IPS-18c (cell line): ENCODE data around the gene OLFM1.
"Not testable (repeated sequence)": the region's sequence is repeated elsewhere in the genome, so short reads cannot be mapped to it uniquely, and the experiment has no call there.

ENCODE experiments used
- H3K4me3 ChIP-seq: 2 replicates; pipeline ENCODE4 v1.7.0; 2013; ENCODE audit warnings: low read depth, mild to moderate bottlenecking, low read length, moderate library complexity; ENCODE audit not compliant: insufficient read depth
- H3K9me3 ChIP-seq: one replicate; pipeline ENCODE4 v1.6.1; 2013; ENCODE audit warnings: mild to moderate bottlenecking, low read length, moderate library complexity; ENCODE audit not compliant: control insufficient read depth, insufficient read depth

OLFM1 gene

GRCh38 chr9:135147474-135147805 lies 60.0 kb downstream of the OLFM1 start:
- no peak overlapping the region for H3K4me3 ChIP-seq
- no peaks in the 10 kb centered on the region for H3K9me3 ChIP-seq

- Histone ChIP-seq H3K4me3 (no peak overlapping the region), H3K9me3 (no peaks in the 10 kb centered on the region)
Observed at GRCh38 chr9:135147938-135148337, 60.5 kb downstream of the OLFM1 start.

- no peaks in the 10 kb centered on the region for H3K9me3 ChIP-seq
Observed at GRCh38 chr9:135148386-135148785, 60.9 kb downstream of the OLFM1 start.

GRCh38 chr9:135149901-135150300 lies 62.4 kb downstream of the OLFM1 start:
- not testable (repeated sequence) for H3K9me3 ChIP-seq, H3K4me3 ChIP-seq

More at GRCh38 chr9:135148386-135148785, 60.9 kb downstream of the OLFM1 start:
- no peak overlapping the region for H3K4me3 ChIP-seq

GRCh38 chr9:135150981-135151380 lies 63.5 kb downstream of the OLFM1 start:
- no peak overlapping the region for H3K4me3 ChIP-seq
- no peaks in the 10 kb centered on the region for H3K9me3 ChIP-seq

GRCh38 chr9:135151757-135152613 lies 64.5 kb downstream of the OLFM1 start:
- no peaks in the 10 kb centered on the region for H3K9me3 ChIP-seq
- H3K4me3 ChIP-seq, result no peak overlapping the region

- no peak overlapping the region for H3K4me3 ChIP-seq
- H3K9me3 ChIP-seq, result no peaks in the 10 kb centered on the region
Observed at GRCh38 chr9:135152614-135153334, 65.3 kb downstream of the OLFM1 start.

- Histone ChIP-seq H3K9me3 (no peaks in the 10 kb centered on the region), H3K4me3 (no peak overlapping the region)
Observed at GRCh38 chr9:135154050-135154615, 66.7 kb downstream of the OLFM1 start.

GRCh38 chr9:135155396-135155795 lies 67.9 kb downstream of the OLFM1 start:
- Histone ChIP-seq H3K4me3 (no peak overlapping the region), H3K9me3 (no peaks in the 10 kb centered on the region)

GRCh38 chr9:135156525-135157510 lies 69.3 kb downstream of the OLFM1 start:
- Histone ChIP-seq H3K4me3 (no peak overlapping the region), H3K9me3 (no peaks in the 10 kb centered on the region)

GRCh38 chr9:135157856-135158563 lies 70.5 kb downstream of the OLFM1 start:
- H3K4me3 ChIP-seq, result no peak overlapping the region
- H3K9me3 ChIP-seq, result no peaks in the 10 kb centered on the region

GRCh38 chr9:135158564-135158937 lies 71.1 kb downstream of the OLFM1 start:
- Histone ChIP-seq H3K9me3 (no peaks in the 10 kb centered on the region), H3K4me3 (no peak overlapping the region)

GRCh38 chr9:135159801-135160200 lies 72.3 kb downstream of the OLFM1 start:
- no peaks in the 10 kb centered on the region for H3K9me3 ChIP-seq
- no peak overlapping the region for H3K4me3 ChIP-seq

GRCh38 chr9:135160862-135161261 lies 73.4 kb downstream of the OLFM1 start:
- no peak overlapping the region for H3K4me3 ChIP-seq
- H3K9me3 ChIP-seq, result no peaks in the 10 kb centered on the region

GRCh38 chr9:135162599-135162998 lies 75.1 kb downstream of the OLFM1 start:
- not testable (repeated sequence) for H3K4me3 ChIP-seq, H3K9me3 ChIP-seq

- Histone ChIP-seq H3K9me3 (no peaks in the 10 kb centered on the region), H3K4me3 (no peak overlapping the region)
Observed at GRCh38 chr9:135163023-135163780, 75.7 kb downstream of the OLFM1 start.
